ENCODE data around the gene WNT1.

DNA sequence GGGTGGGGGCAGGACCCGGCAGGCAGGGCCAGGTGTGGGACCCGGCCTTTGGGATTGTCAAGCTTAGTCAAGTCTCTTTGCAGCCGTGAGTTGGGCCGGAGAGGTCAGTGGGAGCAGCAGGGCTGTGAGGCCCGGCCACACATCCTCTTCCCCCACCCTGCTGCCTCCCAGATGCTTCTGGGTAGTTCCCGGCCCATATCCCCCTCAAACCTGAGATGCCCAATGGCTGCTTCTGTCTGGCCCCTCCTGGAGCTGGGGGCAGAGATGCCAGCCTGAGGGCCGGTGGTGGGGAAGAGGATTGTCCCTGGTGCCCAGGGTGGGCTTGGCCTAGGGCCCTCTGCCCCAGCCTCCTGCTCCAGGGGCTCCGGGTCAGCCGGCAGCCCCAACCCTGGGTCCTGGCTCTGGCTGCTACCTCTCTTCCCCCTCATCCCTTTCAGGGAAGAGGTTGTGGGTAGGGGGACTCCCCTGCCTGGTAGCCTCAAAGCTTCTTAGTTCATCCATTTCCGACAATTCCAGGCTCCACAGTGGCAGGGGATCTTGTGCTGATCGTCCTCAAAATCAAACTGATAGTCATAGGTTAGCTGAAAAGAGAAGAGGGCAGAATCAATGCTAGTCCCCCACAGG, 43.3 kb downstream of the WNT1 start:
- no peak for TF ChIP-seq NFIC (IDR thresholded peaks at IDR 0.05)
- TF ChIP-seq, protein P1, sequence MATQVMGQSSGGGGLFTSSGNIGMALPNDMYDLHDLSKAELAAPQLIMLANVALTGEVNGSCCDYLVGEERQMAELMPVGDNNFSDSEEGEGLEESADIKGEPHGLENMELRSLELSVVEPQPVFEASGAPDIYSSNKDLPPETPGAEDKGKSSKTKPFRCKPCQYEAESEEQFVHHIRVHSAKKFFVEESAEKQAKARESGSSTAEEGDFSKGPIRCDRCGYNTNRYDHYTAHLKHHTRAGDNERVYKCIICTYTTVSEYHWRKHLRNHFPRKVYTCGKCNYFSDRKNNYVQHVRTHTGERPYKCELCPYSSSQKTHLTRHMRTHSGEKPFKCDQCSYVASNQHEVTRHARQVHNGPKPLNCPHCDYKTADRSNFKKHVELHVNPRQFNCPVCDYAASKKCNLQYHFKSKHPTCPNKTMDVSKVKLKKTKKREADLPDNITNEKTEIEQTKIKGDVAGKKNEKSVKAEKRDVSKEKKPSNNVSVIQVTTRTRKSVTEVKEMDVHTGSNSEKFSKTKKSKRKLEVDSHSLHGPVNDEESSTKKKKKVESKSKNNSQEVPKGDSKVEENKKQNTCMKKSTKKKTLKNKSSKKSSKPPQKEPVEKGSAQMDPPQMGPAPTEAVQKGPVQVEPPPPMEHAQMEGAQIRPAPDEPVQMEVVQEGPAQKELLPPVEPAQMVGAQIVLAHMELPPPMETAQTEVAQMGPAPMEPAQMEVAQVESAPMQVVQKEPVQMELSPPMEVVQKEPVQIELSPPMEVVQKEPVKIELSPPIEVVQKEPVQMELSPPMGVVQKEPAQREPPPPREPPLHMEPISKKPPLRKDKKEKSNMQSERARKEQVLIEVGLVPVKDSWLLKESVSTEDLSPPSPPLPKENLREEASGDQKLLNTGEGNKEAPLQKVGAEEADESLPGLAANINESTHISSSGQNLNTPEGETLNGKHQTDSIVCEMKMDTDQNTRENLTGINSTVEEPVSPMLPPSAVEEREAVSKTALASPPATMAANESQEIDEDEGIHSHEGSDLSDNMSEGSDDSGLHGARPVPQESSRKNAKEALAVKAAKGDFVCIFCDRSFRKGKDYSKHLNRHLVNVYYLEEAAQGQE (IDR thresholded peaks at IDR 0.05; ENCODE audit: low read depth): no peak
- TF ChIP-seq RAD21 (IDR thresholded peaks at IDR 0.05; ENCODE audit: low read depth): no peak
- TF ChIP-seq TAF1 (IDR thresholded peaks at IDR 0.05; ENCODE audit: low read depth): no peak
- TF ChIP-seq CEBPB (IDR thresholded peaks at IDR 0.05): no peak
- no peak for TF ChIP-seq FOXM1 (IDR thresholded peaks at IDR 0.05; ENCODE audit: borderline replicate concordance, low read depth)
- no peak for TF ChIP-seq YY1 (IDR thresholded peaks at IDR 0.05; ENCODE audit: low read depth)
- no peak for TF ChIP-seq EP300 (IDR thresholded peaks at IDR 0.05; ENCODE audit: borderline replicate concordance)
